ENCODE data around the gene GPRIN3.

GPRIN3 gene

DNA sequence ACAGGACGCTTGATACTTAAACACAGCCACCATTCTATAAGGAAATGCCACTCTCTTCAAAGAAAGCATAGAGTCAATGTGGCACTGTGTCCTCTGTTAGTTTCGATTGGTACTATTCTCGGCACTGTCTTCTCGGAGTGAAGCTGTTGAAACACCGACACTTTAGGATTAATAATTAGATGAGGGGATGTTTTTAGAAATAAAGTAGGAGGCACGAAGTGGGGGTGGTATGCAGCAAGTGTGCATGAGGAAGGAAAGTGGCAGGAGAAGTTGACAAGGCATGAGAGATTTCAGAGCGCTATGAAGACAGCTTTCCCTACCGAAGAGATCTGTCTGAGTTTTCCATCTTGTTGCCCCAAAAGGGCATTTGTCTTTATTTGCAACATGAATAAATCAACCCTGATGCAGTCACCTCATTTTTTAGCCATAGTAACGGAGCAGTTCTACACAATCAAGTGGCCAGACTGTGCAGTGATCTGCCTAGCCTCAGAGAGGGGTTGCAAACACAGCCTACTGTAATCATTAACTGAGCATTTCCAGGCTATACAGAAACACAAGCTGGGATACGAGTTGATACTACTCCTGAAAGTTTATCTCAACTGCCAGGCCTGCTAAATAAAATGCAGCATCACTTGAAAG is 8.3 kb downstream of the GPRIN3 start:
- DNase-seq (ENCODE audit: extremely low read depth, low read depth) = no peak
- TF ChIP-seq, protein P1, sequence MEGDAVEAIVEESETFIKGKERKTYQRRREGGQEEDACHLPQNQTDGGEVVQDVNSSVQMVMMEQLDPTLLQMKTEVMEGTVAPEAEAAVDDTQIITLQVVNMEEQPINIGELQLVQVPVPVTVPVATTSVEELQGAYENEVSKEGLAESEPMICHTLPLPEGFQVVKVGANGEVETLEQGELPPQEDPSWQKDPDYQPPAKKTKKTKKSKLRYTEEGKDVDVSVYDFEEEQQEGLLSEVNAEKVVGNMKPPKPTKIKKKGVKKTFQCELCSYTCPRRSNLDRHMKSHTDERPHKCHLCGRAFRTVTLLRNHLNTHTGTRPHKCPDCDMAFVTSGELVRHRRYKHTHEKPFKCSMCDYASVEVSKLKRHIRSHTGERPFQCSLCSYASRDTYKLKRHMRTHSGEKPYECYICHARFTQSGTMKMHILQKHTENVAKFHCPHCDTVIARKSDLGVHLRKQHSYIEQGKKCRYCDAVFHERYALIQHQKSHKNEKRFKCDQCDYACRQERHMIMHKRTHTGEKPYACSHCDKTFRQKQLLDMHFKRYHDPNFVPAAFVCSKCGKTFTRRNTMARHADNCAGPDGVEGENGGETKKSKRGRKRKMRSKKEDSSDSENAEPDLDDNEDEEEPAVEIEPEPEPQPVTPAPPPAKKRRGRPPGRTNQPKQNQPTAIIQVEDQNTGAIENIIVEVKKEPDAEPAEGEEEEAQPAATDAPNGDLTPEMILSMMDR (IDR thresholded peaks at IDR 0.05; ENCODE audit: low read depth, low read length) = no peak

DNA sequence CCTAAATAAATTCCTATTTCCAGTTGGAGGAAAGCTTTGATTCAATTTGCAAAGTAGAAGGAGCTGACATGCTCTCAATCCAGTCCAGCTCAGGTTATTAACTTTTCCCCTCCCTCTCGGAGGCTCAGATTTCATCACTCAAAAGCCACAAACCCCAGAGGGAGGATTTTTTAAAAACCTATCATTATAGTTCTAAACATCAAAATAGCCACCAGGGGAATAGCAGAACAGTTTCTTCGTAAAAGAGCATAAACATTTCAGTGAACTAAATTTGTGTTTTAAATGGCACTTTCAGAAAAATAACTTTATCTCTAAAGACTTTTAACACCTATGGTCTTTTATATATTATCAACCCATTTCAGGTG is 8.8 kb downstream of the GPRIN3 start:
- DNase-seq (ENCODE audit: extremely low read depth, low read depth) = no peak
- TF ChIP-seq, protein P1 (IDR thresholded peaks at IDR 0.05; ENCODE audit: low read depth, low read length) = no peak

DNA sequence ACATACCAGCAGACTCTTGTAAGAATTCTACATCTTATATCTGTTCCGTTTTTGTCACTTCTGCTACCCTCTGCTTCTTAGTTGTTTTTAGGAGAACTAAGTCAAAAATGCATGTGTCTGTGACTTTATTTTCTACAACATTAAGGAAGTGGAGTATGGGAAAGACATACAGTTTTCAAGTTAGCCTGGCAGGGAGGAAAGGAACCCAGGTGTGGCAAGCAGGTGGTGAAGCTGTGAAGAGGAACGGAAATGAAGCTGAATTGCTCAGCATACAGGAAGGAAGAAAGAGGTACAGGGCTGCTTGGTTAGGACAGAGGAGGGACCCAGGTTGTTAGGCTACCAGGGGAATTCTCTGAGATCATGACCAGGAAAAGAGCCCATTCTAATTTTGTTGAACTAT is 9.4 kb downstream of the GPRIN3 start:
- TF ChIP-seq, protein P1 (IDR thresholded peaks at IDR 0.05; ENCODE audit: low read depth, low read length) = no peak
- DNase-seq (ENCODE audit: extremely low read depth, low read depth) = no peak

DNA sequence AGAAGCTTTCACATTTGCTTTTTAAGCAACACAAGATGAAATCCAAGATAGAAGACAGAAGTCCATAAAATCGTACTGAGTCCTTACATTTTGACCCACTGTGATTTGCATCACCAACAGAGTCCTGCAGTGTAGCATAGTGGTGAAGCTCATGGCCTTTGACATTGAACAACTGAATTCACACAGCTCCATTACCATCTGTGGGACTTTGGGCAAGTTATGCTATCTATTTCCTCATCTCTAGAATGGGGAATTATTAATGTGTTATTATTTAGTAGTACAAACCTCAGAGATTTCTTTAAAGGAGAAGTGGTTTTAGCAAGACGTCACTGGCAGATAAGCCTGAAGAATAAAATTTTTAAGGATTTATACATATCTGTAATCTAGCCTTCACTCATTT is 10.7 kb downstream of the GPRIN3 start:
- TF ChIP-seq, protein P1 (IDR thresholded peaks at IDR 0.05; ENCODE audit: low read depth, low read length) = no peak
- no peak for DNase-seq (ENCODE audit: extremely low read depth, low read depth)

DNA sequence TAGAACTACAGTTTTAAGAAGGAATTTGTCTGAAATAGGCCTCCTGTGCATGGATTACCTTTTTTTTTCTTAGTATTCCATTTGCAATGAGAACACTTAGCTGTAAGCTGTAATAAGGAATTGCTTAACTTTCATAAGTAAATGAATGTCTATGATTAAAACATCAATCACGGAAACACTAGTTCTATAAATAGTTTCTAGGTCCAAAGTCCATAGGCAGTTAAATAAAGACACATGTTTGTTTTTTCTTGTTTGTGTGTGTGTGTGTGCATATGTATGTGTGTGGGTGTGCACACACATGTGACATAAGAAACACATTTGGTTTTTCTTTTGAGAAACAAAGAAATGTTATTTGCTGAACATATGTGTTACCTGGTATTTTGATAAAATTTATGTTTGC is 11.2 kb downstream of the GPRIN3 start:
- TF ChIP-seq, protein P1 (IDR thresholded peaks at IDR 0.05; ENCODE audit: low read depth, low read length) = no peak
- no peak for DNase-seq (ENCODE audit: extremely low read depth, low read depth)

DNA sequence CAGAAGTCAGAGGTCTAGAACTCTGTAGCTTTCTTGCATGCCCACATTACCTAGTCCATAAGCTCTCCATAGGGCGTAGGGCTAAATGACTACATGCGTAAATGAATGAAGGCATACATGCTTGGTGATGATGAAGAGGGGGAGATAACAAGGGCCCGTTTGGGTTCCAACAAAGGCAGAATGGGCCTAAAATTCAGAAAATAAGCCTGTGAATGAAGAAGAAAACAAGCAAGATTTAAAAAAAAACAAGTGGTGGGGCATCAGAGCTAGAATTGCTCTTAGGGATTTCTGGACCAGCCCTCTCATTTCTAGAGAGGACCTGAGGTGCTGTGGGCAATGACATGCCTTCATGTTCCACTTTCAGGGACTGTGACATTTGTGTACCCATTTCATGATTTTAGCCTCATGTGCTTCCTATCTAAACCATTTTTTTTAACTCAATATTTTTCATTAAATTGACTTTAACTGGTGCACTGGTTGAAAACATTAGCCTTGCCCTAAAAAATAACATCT is 12.1 kb downstream of the GPRIN3 start:
- TF ChIP-seq, protein P1 (IDR thresholded peaks at IDR 0.05; ENCODE audit: low read depth, low read length) = no peak
- no peak for DNase-seq (ENCODE audit: extremely low read depth, low read depth)

DNA sequence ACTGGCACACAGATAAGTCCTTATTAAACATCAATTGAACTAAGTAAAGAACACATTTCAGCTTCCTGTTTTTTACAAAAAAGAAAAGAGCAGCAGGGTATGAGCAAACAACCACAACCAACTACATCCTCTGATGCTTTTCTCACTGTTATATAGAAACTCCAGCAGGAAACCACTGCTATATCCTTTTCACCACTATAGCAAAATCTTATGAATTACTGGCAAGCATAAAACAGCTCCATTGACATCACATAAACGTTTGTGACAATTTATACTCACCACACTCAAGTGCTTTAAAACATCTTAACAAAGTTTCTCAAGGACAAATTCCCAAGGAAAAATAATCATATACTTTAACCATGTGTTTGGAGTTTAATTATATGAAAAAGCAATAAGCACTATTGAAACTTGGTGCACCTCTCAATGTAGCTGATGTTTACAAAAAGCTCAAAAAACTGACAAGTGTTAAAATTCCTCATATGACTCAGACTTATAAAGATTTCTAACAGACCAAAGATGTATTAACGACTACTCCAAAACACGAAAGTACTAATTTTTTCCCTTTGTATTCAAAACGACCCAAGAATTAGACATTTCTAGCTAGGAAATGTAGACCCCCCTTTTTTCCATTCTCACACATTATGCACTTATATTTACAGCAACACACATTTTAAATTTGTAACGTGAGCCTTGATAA is 12.9 kb downstream of the GPRIN3 start:
- no peak for DNase-seq (ENCODE audit: extremely low read depth, low read depth)
- TF ChIP-seq, protein P1 (IDR thresholded peaks at IDR 0.05; ENCODE audit: low read depth, low read length) = no peak
